HFFc6 (cell line): Measurements from ENCODE around the gene CFAP90. TPM values are rescaled to one million over a fixed set of nuclear protein-coding genes. Genes with fewer than 3 reads are reported as not detected.

Source experiments
- DNase-seq: peaks from one replicate; pipeline ENCODE4 v3.0.0-alpha.2; 2018
- H3K27ac Mint-ChIP-seq: 2 replicates; pipeline ENCODE4 v1.8.0; 2020; ENCODE audit warnings: mild to moderate bottlenecking, mixed read lengths
- H3K27me3 Mint-ChIP-seq: 2 replicates; pipeline ENCODE4 v1.8.0; 2021; ENCODE audit warnings: mild to moderate bottlenecking, moderate library complexity, mixed read lengths; ENCODE audit not compliant: insufficient read depth
- H3K36me3 Mint-ChIP-seq: 2 replicates; pipeline ENCODE4 v1.8.0; 2021; ENCODE audit warnings: low read depth, mixed read lengths
- H3K4me1 Mint-ChIP-seq: 2 replicates; pipeline ENCODE4 v1.8.0; 2020; ENCODE audit warnings: low read depth, mixed read lengths
- H3K4me3 Mint-ChIP-seq: 2 replicates; pipeline ENCODE4 v1.8.0; 2020; ENCODE audit warnings: mild to moderate bottlenecking, moderate library complexity, mixed read lengths
- H3K9me3 Mint-ChIP-seq: 2 replicates; pipeline ENCODE4 v1.8.0; 2020; ENCODE audit warnings: mild to moderate bottlenecking, mixed read lengths
- CTCF ChIP-seq: fragments of 200-600 bp; sonication (generic); IDR thresholded peaks from 2 replicates; pipeline ENCODE4 v1.5.0; 2021; ENCODE audit warnings: antibody characterized with exemption, mild to moderate bottlenecking
- total RNA-seq, 6 experiments: library from RNA; stranded (reverse); fragmentation: NEBNext Ultra II Directional; extraction: Animal tissue kit (Norgen Biotek cat#: 25700); gene quantifications; 2 replicates in 1 of 6; 3 replicates in 5 of 6; pipeline ENCODE4 v1.2.3, GENCODE V29; 2021

CFAP90 gene
- total RNA-seq, 6 experiments from 2014 or later: not detected

DNA sequence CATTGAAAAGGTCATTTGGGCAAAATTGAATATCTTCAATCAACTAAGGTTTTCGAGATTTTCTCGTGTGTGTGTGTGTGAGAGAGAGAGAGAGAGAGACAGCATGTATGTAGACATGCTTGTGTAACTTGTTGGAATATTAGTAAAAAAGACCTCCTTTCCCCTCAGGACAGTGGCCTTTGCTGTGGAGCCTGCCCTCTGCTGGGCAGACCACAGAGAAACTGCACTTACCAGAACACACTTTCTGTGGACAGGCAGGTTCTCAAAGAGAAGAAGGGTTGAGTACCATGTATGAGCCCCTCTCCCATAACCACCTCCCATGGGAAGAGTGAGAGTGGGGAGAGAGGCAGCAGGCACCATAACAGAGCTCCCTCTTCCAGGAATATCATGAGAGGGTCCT, 45.6 kb downstream of the CFAP90 start:
- H3K4me3 Mint-ChIP-seq: no peak overlapping the region
- H3K36me3 Mint-ChIP-seq: no peaks in the 10 kb centered on the region
- H3K9me3 Mint-ChIP-seq: no peaks in the 10 kb centered on the region; the same call in 1 of the 2 replicates
- TF ChIP-seq CTCF: peak; percentile 54; the same call in 1 of the 2 replicates
- no peak for DNase-seq
- no peak overlapping the region for H3K27ac Mint-ChIP-seq
- H3K27me3 Mint-ChIP-seq: no peaks in the 10 kb centered on the region; the same call in 1 of the 2 replicates
- H3K4me1 Mint-ChIP-seq: no peaks in the 10 kb centered on the region

DNA sequence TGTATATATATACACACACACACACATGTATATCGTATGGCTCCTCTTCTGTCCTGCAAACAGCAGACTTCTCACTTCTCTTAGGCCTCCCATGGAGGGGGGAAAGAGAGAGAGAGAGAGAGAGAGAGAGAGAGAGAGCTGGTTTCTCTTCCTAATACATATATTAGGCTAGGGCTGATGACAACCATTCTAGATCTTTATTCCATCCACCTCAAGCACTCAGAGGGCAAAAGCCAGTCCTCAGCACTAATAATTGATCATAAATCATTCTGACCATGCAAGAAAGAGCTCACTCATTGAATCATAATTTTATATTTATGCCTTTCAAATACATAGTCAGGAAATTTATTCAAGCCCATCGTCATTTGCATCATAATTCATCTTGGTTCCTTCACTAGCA, 47.0 kb downstream of the CFAP90 start:
- H3K27me3 Mint-ChIP-seq: no peaks in the 10 kb centered on the region; the same call in 1 of the 2 replicates
- H3K27ac Mint-ChIP-seq: no peak overlapping the region
- TF ChIP-seq CTCF: no peak
- no peak overlapping the region for H3K4me3 Mint-ChIP-seq
- H3K36me3 Mint-ChIP-seq: no peaks in the 10 kb centered on the region
- DNase-seq: no peak
- H3K9me3 Mint-ChIP-seq: no peaks in the 10 kb centered on the region; the same call in 1 of the 2 replicates
- no peaks in the 10 kb centered on the region for H3K4me1 Mint-ChIP-seq

GRCh38 chr5:7802855-7803254, 48.1 kb downstream of the CFAP90 start:
- Mint-ChIP-seq H3K27me3 (no peaks in the 10 kb centered on the region; the same call in 1 of the 2 replicates), H3K9me3 (peaks cover 5% of the 10 kb centered on the region; the same call in 1 of the 2 replicates), H3K4me1 (no peaks in the 10 kb centered on the region), H3K27ac (no peak overlapping the region), H3K4me3 (no peak overlapping the region), H3K36me3 (no peaks in the 10 kb centered on the region)
- no peak for TF ChIP-seq CTCF
- no peak for DNase-seq

- no peak overlapping the region for H3K4me3 Mint-ChIP-seq
- no peak for DNase-seq
Observed at GRCh38 chr5:7801891-7802614, 48.9 kb downstream of the CFAP90 start.

DNA sequence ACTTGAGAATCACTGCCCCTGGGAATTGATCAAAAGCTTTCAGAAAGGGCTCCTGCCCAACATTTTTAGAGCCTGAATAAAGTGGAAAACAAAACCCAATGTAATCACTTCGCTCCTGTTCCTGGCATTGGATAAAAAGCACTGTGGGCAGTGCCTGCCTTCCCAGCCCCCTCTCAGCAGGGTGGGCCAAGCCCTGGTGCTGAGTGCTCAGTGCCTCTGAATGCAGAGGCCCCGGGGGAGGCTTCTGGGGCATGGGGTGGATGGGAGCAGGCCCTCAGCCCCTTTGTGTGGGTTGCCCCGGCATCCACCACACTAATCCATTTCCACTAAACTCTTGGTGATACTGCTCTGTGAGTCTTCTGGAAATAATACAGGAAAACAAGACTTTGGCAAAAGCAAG, 55.6 kb downstream of the CFAP90 start:
- H3K4me1 Mint-ChIP-seq: no peaks in the 10 kb centered on the region
- no peak overlapping the region for H3K27ac Mint-ChIP-seq
- H3K36me3 Mint-ChIP-seq: no peaks in the 10 kb centered on the region
- TF ChIP-seq CTCF: no peak
- peaks cover 4% of the 10 kb centered on the region; the same call in 1 of the 2 replicates for H3K27me3 Mint-ChIP-seq
- H3K4me3 Mint-ChIP-seq: no peak overlapping the region
- H3K9me3 Mint-ChIP-seq: peaks cover 11% of the 10 kb centered on the region; the same call in 1 of the 2 replicates
- no peak for DNase-seq

More at GRCh38 chr5:7801891-7802614, 48.9 kb downstream of the CFAP90 start:
- TF ChIP-seq CTCF: no peak
- no peak overlapping the region for H3K27ac Mint-ChIP-seq
- H3K27me3 Mint-ChIP-seq: no peaks in the 10 kb centered on the region; the same call in 1 of the 2 replicates
- peaks cover 7% of the 10 kb centered on the region; the same call in 1 of the 2 replicates for H3K9me3 Mint-ChIP-seq
- H3K4me1 Mint-ChIP-seq: no peaks in the 10 kb centered on the region
- H3K36me3 Mint-ChIP-seq: no peaks in the 10 kb centered on the region
